Mammary epithelial cell (primary cell): ENCODE results near the gene PAOX.

Experiments
- EZH2 ChIP-seq: IDR thresholded peaks from 2 replicates; pipeline ENCODE4 v1.6.1; 2012; ENCODE audit warnings: low read length, inconsistent platforms, borderline replicate concordance
- TF ChIP-seq, protein P1 (sequence below), 2 donors: IDR thresholded peaks in 1 of 2; conservative IDR thresholded peaks in 1 of 2; 2 replicates each; pipeline ENCODE4 v1.5.1; 2011 to 2012; ENCODE audit warnings: inconsistent platforms in 2 of 2, low read length in 2 of 2, mild to moderate bottlenecking in 2 of 2, control low read depth in 1 of 2, low read depth in 1 of 2; ENCODE audit not compliant: insufficient read depth in 1 of 2; ENCODE audit errors: extremely low read depth in 1 of 2

DNA sequence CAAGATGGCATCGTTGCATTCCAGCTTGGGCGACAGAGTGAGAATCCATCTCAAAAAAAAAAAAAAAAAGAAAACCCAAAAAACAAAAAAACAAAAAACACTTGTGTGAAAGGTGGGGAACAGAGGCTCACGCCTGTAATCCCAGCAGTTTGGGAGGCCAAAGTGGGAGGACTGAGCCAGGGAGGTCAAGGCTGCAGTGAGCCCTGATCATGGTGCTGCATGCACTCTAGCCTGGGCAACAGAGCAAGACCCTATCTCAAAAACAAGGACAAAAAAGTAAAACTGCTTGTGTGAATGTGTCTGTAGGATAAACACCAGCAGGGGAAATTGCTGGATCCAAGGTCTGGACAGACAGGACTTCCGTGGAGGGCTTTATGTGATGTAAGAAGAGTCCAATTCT, 4.5 kb downstream of the PAOX start:
- TF ChIP-seq, protein P1, sequence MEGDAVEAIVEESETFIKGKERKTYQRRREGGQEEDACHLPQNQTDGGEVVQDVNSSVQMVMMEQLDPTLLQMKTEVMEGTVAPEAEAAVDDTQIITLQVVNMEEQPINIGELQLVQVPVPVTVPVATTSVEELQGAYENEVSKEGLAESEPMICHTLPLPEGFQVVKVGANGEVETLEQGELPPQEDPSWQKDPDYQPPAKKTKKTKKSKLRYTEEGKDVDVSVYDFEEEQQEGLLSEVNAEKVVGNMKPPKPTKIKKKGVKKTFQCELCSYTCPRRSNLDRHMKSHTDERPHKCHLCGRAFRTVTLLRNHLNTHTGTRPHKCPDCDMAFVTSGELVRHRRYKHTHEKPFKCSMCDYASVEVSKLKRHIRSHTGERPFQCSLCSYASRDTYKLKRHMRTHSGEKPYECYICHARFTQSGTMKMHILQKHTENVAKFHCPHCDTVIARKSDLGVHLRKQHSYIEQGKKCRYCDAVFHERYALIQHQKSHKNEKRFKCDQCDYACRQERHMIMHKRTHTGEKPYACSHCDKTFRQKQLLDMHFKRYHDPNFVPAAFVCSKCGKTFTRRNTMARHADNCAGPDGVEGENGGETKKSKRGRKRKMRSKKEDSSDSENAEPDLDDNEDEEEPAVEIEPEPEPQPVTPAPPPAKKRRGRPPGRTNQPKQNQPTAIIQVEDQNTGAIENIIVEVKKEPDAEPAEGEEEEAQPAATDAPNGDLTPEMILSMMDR (conservative IDR thresholded peaks at IDR 0.05 in 1 of 2, IDR thresholded peaks at IDR 0.05 in 1 of 2; ENCODE audit: extremely low read depth in 1 of 2, insufficient read depth in 1 of 2, low read depth in 1 of 2, low read length in 2 of 2), result no peak
- no peak for TF ChIP-seq EZH2
